ENCODE measurements around the gene PRKG1. TPM values are rescaled to one million over a fixed set of nuclear protein-coding genes. Genes with fewer than 3 reads are reported as not detected.

The PRKG1 gene
- total RNA-seq, 2 donors from 2014 or later: 145 to 381 TPM

DNA sequence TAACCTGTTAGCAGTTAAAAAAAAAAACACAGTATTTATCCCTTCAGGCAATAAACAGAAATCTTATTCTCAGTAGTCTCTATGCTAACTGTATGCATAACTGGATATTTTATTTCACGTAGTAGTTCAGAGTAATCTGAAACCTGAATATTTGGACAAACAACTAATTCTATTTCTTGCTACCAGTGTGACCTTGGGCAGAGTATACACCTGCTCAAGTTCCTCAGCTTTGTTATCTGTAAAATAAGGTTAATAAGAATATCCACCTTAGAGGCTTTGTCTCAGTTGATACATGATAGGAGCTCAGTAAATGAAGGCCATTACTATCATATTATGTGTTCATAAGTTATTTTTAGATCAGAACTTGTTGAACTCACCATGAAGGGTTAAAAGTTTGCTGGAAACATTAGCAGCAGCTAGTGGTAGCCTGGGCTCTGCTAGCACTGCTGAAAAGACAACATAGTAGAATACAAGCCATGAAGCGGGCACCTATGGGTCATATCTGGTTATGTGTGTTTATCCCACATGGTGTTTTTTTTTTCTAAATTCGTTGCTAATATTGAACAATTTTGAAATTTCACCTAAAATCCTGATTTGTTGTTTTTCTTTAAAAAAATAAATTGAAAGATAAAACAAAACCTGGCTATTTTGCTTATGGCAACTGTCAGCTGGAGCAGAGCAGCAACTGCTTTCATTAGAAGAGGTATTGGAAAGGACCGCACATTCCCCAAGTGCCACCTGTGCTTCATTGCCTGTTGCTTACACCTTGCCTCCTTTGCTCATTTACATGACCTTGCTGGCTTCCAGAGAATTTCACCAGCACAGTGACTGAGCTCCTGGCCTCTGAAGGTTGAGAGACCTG is 303.0 kb downstream of the PRKG1 start:
- ATAC-seq (ENCODE audit: insufficient number of reproducible peaks, low FRiP score, low read depth): no peak

DNA sequence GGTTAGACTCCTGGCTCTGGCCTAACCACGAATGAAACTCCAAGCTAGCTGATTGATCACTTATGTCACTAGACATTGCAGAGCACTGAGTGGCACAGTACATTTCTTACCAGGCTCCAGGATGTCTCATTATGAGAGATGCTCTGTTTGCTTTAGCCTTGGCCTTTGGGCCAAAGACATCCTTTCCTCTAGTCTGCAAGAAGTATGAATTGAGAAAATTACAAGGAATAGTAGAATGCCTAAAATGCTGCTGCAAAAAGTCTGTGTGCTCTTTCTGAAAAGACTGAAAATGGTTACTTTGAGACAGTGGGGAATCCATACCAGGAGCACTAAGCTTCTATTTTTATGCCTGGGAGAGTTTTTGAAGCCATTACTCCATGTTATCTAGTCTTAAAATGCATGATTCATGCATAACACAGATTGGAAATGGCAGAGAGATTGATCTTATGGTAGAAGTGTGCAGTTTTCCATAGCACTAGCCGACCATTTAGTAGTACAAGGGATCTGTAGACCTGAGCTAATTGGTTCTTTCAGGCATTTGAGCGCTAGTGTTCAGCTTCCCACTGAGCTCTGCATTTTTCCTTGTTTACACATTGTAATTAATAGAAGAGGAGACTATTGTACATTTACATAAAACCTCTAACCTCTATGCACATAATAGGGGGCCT is 303.8 kb downstream of the PRKG1 start:
- TF ChIP-seq, protein P1, sequence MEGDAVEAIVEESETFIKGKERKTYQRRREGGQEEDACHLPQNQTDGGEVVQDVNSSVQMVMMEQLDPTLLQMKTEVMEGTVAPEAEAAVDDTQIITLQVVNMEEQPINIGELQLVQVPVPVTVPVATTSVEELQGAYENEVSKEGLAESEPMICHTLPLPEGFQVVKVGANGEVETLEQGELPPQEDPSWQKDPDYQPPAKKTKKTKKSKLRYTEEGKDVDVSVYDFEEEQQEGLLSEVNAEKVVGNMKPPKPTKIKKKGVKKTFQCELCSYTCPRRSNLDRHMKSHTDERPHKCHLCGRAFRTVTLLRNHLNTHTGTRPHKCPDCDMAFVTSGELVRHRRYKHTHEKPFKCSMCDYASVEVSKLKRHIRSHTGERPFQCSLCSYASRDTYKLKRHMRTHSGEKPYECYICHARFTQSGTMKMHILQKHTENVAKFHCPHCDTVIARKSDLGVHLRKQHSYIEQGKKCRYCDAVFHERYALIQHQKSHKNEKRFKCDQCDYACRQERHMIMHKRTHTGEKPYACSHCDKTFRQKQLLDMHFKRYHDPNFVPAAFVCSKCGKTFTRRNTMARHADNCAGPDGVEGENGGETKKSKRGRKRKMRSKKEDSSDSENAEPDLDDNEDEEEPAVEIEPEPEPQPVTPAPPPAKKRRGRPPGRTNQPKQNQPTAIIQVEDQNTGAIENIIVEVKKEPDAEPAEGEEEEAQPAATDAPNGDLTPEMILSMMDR (IDR thresholded peaks at IDR 0.05): no peak
- ATAC-seq (ENCODE audit: insufficient number of reproducible peaks, low FRiP score, low read depth): no peak

More for the DNA sequence above, 303.0 kb downstream of the PRKG1 start:
- H3K4me1 ChIP-seq (ENCODE audit: control insufficient read depth in 1 of 2, low read depth in 2 of 2): peaks cover 13 to 53% of the 10 kb centered on the region in 2 donors
- no peaks in the 10 kb centered on the region for H3K9me3 ChIP-seq
- TF ChIP-seq, protein P1 (IDR thresholded peaks at IDR 0.05): no peak
- no peak overlapping the region for H3K4me3 ChIP-seq
- peaks cover 2% of the 10 kb centered on the region for H3K36me3 ChIP-seq
- H3K27me3 ChIP-seq (replicated peaks; ENCODE audit: insufficient read depth): no peaks in the 10 kb centered on the region
- H3K27ac ChIP-seq: peak overlapping the region in 1 of 2 donors; percentile 26
- DNase-seq (ENCODE audit: low spot score): no peak

DNA sequence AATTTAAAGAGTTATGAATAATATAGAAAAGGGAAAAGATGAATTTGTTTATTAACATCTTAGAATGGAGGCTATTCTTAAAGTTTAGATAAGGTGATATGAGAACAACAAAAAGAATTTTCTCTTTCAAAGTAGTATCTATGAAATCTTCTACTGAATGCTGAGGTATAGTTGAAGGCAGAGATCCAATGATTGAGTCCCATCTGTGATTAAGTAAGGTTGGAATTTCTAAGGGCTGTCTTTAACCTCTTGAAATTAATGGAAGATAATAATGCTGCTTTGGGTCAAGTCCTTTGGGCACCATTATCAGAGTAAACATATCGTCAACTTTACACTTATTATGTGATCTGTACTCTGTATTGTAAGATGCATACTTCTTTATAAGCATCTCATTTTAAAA is 307.9 kb downstream of the PRKG1 start:
- H3K4me3 ChIP-seq: no peak overlapping the region
- peaks cover 15 to 63% of the 10 kb centered on the region in 2 donors for H3K4me1 ChIP-seq (ENCODE audit: control insufficient read depth in 1 of 2, low read depth in 2 of 2)
- no peak for DNase-seq (ENCODE audit: low spot score)
- H3K27me3 ChIP-seq (replicated peaks; ENCODE audit: insufficient read depth): no peaks in the 10 kb centered on the region
- peak overlapping the region in 1 of 2 donors; percentile 46 for H3K27ac ChIP-seq
- H3K36me3 ChIP-seq: no peaks in the 10 kb centered on the region
- H3K9me3 ChIP-seq: no peaks in the 10 kb centered on the region
- no peak for ATAC-seq (ENCODE audit: insufficient number of reproducible peaks, low FRiP score, low read depth)
- TF ChIP-seq, protein P1 (IDR thresholded peaks at IDR 0.05): no peak

More for the DNA sequence above, 303.8 kb downstream of the PRKG1 start:
- H3K27ac ChIP-seq: peak overlapping the region in 1 of 2 donors; percentile 26
- H3K4me3 ChIP-seq: no peak overlapping the region
- peaks cover 2% of the 10 kb centered on the region for H3K36me3 ChIP-seq
- H3K27me3 ChIP-seq (replicated peaks; ENCODE audit: insufficient read depth): no peaks in the 10 kb centered on the region
- no peaks in the 10 kb centered on the region for H3K9me3 ChIP-seq
- H3K4me1 ChIP-seq (ENCODE audit: control insufficient read depth in 1 of 2, low read depth in 2 of 2): peaks cover 13 to 48% of the 10 kb centered on the region in 2 donors
- no peak for DNase-seq (ENCODE audit: low spot score)

DNA sequence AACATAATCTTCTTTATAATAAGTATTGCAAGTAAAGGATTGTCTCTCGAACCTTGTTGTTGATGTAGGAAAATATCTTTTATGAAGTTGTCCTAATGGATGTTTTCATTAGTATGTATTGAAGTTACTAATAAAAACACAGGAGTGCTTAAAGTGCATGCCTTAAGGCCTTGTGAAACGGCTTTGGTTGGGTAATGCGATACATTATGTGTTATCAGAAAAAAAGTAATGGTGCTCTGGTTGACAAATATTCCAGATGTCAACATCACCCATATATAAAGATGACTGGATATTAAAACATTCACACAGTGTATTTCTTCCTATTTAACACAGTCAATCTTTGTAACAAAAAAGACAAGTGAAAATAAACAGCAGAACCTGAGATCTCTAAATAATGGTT is 310.7 kb downstream of the PRKG1 start:
- Histone ChIP-seq H3K27ac (peak overlapping the region in 1 of 2 donors; percentile 54), H3K36me3 (no peaks in the 10 kb centered on the region), H3K4me1 (ENCODE audit: control insufficient read depth in 1 of 2, low read depth in 2 of 2) (peaks cover 14 to 57% of the 10 kb centered on the region in 2 donors), H3K27me3 (replicated peaks; ENCODE audit: insufficient read depth) (no peaks in the 10 kb centered on the region), H3K9me3 (no peaks in the 10 kb centered on the region), H3K4me3 (no peak overlapping the region)
- DNase-seq (ENCODE audit: low spot score) (no peak), ATAC-seq (ENCODE audit: insufficient number of reproducible peaks, low FRiP score, low read depth) (no peak)
- TF ChIP-seq, protein P1 (IDR thresholded peaks at IDR 0.05): no peak

DNA sequence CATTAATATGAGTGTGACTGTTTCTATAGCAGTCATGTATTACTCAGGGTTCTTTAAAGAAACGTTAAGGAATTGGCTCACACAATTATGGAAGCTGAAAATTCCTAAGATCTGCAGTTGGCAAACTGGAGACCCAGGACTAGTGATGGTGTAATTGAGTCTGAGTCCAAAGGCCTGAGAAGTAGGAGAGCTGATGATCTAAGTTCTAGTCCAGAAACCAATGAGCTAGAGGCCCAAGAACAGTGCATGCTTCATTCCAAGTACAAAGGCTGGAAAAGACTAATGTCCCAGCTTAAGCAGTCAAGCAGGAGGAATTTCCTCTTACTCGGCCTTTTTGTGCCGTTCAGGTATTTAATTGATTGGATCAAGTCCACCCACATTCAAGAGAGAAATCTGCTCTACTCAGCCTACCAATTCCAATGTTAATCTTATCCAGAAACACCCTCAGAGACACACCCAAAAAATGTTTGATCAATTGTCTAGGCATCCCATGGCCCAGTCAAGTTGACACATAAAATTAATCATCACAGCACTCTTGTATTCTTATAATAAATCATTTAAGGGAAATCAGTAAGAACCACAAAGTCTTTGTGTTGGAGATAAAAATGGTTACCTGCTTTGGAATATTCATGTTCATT is 312.1 kb downstream of the PRKG1 start:
- no peaks in the 10 kb centered on the region for H3K9me3 ChIP-seq
- no peak for DNase-seq (ENCODE audit: low spot score)
- peak overlapping the region; percentile 12 to 54 for H3K27ac ChIP-seq
- H3K36me3 ChIP-seq: no peaks in the 10 kb centered on the region
- no peak for ATAC-seq (ENCODE audit: insufficient number of reproducible peaks, low FRiP score, low read depth)
- no peaks in the 10 kb centered on the region for H3K27me3 ChIP-seq (replicated peaks; ENCODE audit: insufficient read depth)
- TF ChIP-seq, protein P1 (IDR thresholded peaks at IDR 0.05): no peak
- peaks cover 18 to 65% of the 10 kb centered on the region in 2 donors for H3K4me1 ChIP-seq (ENCODE audit: control insufficient read depth in 1 of 2, low read depth in 2 of 2)
- H3K4me3 ChIP-seq: no peak overlapping the region

Data from thoracic aorta (tissue), 2 donors.